ENCODE data around the gene SPAAR. TPM values are rescaled to one million over a fixed set of nuclear protein-coding genes. Genes with fewer than 3 reads are reported as not detected.

SPAAR gene
- total RNA-seq, 1 experiment from 2014 or later = not detected

DNA sequence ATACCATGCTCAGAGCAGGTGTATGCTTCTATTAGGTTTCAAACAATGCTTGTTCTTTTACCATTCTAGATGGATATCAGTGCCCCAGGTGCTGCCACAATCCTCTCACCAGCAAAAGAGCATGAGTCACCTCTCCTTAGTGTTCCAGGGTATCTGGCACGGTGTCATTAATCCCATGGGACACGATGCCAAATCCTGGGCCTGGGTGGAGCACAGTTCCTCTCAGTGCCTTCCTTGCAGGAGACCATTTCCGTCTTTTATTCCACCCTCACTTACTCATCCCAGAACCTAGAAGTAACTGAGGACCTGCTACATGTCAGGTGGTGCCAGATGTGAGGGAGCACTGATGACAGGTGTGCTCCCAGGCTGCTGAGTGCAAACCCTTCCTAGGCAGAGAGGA, 37.7 kb upstream of the SPAAR start:
- no peak overlapping the region for H3K9ac ChIP-seq (ENCODE audit: extremely low read depth, insufficient read length, low read length)
- no peak overlapping the region for H4K5ac ChIP-seq (ENCODE audit: insufficient read length, low read depth, low read length)
- H3K23ac ChIP-seq (ENCODE audit: insufficient read length, low read depth, low read length) = no peak overlapping the region
- TF ChIP-seq, protein P1, sequence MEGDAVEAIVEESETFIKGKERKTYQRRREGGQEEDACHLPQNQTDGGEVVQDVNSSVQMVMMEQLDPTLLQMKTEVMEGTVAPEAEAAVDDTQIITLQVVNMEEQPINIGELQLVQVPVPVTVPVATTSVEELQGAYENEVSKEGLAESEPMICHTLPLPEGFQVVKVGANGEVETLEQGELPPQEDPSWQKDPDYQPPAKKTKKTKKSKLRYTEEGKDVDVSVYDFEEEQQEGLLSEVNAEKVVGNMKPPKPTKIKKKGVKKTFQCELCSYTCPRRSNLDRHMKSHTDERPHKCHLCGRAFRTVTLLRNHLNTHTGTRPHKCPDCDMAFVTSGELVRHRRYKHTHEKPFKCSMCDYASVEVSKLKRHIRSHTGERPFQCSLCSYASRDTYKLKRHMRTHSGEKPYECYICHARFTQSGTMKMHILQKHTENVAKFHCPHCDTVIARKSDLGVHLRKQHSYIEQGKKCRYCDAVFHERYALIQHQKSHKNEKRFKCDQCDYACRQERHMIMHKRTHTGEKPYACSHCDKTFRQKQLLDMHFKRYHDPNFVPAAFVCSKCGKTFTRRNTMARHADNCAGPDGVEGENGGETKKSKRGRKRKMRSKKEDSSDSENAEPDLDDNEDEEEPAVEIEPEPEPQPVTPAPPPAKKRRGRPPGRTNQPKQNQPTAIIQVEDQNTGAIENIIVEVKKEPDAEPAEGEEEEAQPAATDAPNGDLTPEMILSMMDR (conservative IDR thresholded peaks at IDR 0.05) = no peak
- no peak for DNase-seq
- no peaks in the 10 kb centered on the region for H3K23me2 ChIP-seq (ENCODE audit: insufficient read length, low read depth, low read length, poor library complexity, severe bottlenecking)
- H3K9me3 ChIP-seq (ENCODE audit: control insufficient read depth, low read depth, low read length) = no peaks in the 10 kb centered on the region
- peaks cover 0 to 5% (median 1%) of the 10 kb centered on the region in 3 experiments; a peak in 5 of 7 replicates for H3K36me3 Mint-ChIP-seq (ENCODE audit: insufficient read depth in 1 of 3, low read depth in 3 of 3)
- H3K18ac ChIP-seq (ENCODE audit: insufficient read length, low read depth, low read length) = no peak overlapping the region
- no CpG with 5 or more reads among the region's 3 CpGs for WGBS (ENCODE audit: extremely low coverage, insufficient read length, low lambda C conversion rate)
- no peak overlapping the region for H3K4me3 Mint-ChIP-seq
- H3K56ac ChIP-seq (ENCODE audit: insufficient read length, low read depth, low read length) = no peak overlapping the region
- H4K20me1 ChIP-seq (ENCODE audit: control insufficient read depth, insufficient read depth, insufficient read length) = no peaks in the 10 kb centered on the region
- H3K4me1 ChIP-seq (ENCODE audit: insufficient read depth, low read length) = peaks cover 7% of the 10 kb centered on the region; the same call in 1 of the 2 replicates
- H3K27ac ChIP-seq (ENCODE audit: insufficient read length, low read depth, low read length) = no peak overlapping the region
- H3K79me1 ChIP-seq (ENCODE audit: insufficient read depth, low read depth, low read length, poor library complexity, severe bottlenecking) = no peaks in the 10 kb centered on the region
- no peak overlapping the region for H4K8ac ChIP-seq (replicated peaks; ENCODE audit: insufficient read length, low read depth, low read length)
- H3K9me3 Mint-ChIP-seq = peaks cover 5 to 8% of the 10 kb centered on the region in 2 experiments; a peak in 4 of 5 replicates
- H3K14ac ChIP-seq (ENCODE audit: insufficient read depth, low read length) = no peak overlapping the region
- H3K27ac Mint-ChIP-seq = no peak overlapping the region
- no peak overlapping the region for H4K91ac ChIP-seq (ENCODE audit: insufficient read length, low read depth, low read length)
- H3K27me3 ChIP-seq (ENCODE audit: insufficient read depth, low read length) = no peaks in the 10 kb centered on the region
- no peak overlapping the region for H2AFZ ChIP-seq (ENCODE audit: low read length)
- H3K27me3 Mint-ChIP-seq (ENCODE audit: low read depth) = peaks cover 6% of the 10 kb centered on the region
- H2BK5ac ChIP-seq (ENCODE audit: insufficient read length, low read length) = no peak overlapping the region
- no peaks in the 10 kb centered on the region for H3K79me2 ChIP-seq (ENCODE audit: insufficient read depth, low read length)
- no peak overlapping the region for H2BK120ac ChIP-seq (ENCODE audit: low read depth, low read length, poor library complexity, severe bottlenecking)
- no peak overlapping the region for H2BK20ac ChIP-seq (ENCODE audit: low read depth, low read length, poor library complexity, severe bottlenecking)
- H2BK12ac ChIP-seq (ENCODE audit: insufficient read length, low read depth, low read length) = no peak overlapping the region
- H2BK15ac ChIP-seq (ENCODE audit: low read depth, low read length) = no peak overlapping the region
- H3K4me2 ChIP-seq (ENCODE audit: insufficient read depth, insufficient read length, low read length) = no peak overlapping the region
- H3T11ph ChIP-seq (ENCODE audit: low read length) = no peak overlapping the region
- H3K4me1 Mint-ChIP-seq = peaks cover 16% of the 10 kb centered on the region in 2 experiments
- H3K4ac ChIP-seq (ENCODE audit: low read depth, low read length) = no peak overlapping the region
- no peak overlapping the region for H2AK5ac ChIP-seq (ENCODE audit: insufficient read length, low read length)
